GM12892 (cell line): Measurements from ENCODE around the gene PBLD.

Experiments used
- POLR2AphosphoS5 ChIP-seq: IDR thresholded peaks from 2 replicates; pipeline ENCODE4 v1.6.1; 2011; ENCODE audit warnings: low read depth, low read length, control low read depth
- TAF1 ChIP-seq: IDR thresholded peaks from 2 replicates; pipeline ENCODE4 v1.6.1; 2011; ENCODE audit warnings: low read depth, mild to moderate bottlenecking, control low read depth, low read length, borderline replicate concordance

DNA sequence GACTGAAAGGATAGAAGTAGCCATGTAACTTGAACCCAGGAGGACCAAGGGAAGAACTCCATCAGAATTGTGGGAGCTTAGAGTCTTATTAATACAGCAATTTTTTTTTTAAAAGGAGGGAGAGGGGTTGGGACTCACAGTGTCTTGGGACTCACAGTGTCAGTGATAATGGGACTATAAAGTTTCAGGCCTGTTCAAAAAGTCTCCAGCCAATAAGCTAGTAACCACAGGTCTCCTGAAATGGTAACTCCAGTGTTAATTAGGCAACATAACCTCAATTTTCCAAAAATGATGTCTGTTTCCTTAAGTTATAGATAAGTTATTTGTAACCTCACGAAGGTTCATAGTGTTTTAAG, 3.2 kb downstream of the PBLD start:
- TF ChIP-seq POLR2AphosphoS5 (no peak), TAF1 (no peak)
